NAMALWA (cell line): Measurements from ENCODE around the gene EHHADH.
"Not testable (repeated sequence)": the region's sequence is repeated elsewhere in the genome, so short reads cannot be mapped to it uniquely, and the experiment has no call there.

Experiments
- DNase-seq: peaks from one replicate; pipeline ENCODE4 v3.0.0-alpha.2; 2015; ENCODE audit warnings: low spot score

Gene EHHADH

DNA sequence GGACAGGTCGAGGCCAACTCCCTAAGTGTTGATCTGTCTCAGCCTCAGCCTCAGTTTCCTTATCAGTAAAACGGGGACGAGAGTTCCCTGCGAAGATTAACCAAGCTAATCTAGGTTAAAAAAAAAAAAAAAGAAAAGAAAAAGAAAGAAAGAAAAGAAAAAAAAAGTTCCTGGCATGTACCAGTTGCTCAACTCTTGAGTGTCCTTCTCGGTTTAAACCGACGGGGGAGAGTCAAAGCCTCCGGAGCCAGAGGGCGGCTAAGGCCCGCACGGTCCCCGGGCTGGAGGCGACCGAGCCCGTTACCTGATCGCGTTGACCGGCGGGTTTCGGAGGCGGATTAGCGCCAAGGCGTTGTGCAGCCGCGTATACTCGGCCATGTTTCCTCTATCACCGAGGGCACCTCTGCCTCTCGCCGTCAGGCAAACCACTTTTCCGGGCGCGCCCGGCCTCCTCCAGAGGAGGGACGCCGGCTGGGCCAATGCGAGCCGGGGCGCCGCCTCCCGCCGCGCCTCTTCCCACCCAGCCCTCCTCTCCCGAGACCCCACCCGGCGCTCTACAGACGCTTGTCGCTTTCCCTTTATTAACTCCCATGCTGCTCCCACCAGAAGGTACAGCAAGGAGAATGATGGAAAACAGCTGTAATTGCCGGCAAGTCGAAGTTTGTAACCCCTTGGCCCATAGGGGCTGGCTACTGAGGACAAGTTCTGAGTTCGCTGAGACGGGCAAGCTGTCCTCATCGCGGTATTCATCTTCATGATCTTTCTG, at the start of gene EHHADH:
Gene EHHADH (minus strand): TSS at position 405 of the 766 bp plus-strand sequence. CDS start 27 bp downstream, at position 378.
- DNase-seq: no peak

DNA sequence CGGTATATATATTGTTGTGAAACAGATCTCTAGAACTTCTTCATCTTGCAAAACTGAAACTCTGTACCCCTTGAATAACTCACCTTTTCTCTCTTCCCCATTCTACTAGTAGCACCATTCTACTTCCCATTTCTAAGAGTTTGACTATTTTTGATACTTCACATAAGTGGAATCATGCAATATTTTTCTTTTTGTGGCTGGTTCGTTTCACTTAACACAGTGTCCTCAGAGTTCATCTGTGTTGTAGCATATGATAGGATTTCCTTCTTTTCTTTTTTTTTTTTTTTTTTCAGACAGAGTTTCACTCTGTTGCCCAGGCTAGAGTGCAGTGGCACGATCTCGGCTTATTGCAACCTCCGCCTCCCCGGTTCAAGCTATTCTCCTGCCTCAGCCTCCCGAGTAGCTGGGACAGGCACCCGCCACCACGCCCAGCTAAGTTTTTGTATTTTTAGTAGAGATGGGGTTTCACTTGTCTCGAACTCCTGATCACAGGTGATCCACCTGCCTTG, 46.1 kb upstream of the EHHADH start:
- DNase-seq: peak; percentile 19

DNA sequence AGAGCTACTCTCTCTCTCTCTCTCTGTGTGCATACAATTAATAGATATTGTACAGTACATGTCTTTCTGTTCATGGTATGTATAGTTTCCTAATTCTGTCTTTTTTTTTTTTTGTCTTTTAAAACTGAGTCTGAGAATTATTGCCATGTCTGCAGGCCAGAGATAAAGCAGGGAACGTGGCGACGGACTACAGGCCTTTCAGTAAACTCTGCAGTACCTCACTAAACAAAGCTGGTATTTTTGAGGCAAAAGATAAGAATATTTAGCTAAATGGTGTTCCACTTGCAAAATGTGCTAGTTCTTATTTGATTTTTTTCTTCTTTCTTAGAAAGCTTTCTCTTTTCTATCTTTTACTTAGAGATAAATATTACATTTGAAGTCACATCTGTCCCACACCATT, 44.0 kb upstream of the EHHADH start:
- DNase-seq: no peak

DNA sequence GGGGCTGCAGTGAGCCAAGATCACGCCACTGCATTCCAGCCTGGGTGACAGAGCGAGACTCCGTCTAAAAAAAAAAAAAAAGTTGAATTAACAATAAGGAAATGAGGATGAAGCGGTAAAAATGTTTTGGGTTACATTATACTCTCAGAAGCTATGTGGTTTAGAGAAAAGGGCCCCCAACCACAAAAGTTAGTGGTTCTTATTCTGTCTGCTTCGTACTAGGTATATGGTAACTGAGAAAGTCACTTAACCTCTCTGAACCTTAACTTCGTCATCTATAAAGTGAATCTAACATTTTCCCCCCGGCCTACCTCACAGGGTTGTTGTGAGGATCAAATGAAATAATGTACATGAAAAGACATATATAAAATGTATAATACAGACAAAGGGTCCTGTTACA, 38.4 kb upstream of the EHHADH start:
- no peak for DNase-seq

DNA sequence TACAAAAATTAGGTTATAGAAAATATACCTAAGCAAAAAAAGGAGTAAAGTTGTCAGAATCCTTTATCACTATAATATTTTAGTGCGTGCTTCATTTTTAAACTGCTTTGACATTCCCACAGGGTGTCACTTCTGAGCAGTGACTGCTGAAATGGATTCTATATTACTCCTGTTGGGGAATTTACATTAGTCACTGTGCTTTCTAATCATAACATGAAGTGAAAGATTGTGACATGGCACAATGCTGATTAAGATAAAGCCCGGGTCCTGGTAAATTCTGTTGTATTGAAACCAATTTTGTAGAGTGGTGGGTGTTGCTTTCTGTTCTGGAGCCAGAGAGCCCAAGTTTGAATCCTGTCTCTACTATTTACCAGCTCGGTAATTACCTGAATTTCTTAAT, 36.4 kb upstream of the EHHADH start:
- no peak for DNase-seq

DNA sequence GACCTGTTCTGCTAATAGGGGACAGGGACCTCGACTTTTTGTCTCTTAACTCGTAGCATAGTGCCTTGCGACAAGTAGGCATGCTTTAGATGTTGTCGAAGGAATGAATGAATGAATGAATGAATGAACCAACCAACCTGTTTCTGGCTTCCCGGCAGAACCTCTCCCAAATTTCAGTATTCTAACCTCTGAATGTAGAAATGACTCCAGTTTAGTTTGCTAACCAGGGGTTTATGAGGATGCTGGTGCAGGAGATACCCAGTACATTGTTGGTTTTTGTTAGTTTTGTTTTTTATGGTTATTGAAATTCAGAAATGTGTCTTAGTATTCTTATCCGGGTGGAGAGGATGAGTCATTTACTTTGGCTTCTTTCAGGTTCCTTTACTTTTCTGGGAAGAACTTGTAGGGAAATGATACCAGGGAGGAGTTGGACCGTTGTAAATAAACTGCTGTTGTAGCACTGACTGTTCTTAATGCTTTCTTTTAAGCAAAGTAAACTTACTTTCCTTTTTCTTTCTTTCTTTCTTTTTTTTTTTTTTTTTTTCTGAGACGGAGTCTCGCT, 29.6 kb upstream of the EHHADH start:
- no peak for DNase-seq

DNA sequence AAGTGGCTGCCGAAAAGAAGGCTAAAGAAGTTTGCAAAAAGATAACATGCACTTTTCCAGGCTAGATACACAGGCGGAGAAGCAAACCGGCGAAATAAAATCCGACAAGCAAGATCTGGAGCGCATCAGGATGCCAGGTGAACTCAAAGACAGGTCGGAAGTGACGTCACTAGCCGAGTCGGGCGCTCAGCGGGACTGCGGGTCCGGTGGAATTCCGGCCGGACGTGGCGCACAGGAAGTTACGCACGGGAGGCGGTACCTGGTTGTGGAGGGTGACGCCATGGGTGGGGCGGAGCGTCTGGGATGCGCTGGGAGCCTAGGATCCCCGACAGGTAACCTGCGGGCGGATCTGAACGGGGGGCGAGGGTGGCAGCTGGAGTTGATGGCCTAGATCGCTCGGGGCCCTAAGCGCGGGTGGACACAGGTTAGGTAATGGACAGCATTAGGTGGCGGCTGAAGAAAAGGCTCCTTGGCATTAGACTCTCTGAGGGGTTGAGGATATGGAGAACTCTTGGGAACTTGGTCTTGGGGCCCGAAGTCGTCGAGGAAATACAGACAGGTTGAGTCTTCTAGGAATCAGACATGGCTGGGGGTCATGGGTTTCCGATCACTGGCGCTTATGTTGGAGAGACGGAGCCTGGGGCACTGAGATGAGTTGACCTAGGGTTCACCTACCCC, 29.0 kb upstream of the EHHADH start:
- DNase-seq: peak; percentile 89

DNA sequence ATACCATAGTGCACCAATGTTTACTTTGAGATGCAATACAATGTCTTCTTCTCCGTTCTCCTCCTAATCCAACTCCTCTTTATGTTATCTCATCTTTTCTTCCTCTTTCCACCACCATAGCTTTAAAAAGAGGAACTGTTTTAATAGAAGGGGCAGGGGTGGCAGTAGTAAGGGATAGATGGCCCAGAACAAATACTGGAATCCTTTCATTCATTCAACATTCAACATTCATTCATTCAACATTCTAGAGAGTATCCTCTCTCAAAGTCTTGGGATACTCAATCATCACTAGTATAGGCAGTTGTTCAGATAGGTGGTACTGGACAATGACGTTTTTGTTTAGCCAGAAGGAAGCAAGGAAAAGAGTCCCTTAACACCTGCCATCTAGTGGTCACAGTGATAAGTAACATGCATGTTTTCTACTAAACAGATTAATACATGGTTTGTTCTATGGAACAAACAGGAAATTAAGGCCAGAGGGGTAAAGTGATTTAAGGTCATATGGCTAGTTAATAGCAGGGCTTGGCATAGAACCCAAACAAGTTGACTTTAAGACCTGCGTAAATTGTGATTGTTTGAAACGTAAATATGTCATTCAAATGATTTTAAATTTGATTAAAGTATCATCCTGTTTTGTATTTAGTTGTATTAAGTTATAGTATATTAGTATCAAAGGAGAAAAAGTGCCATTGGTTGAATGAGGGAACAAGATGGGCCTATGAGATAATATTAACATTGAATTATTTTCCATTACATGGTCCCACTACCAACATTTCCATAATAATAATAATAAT, 26.9 kb upstream of the EHHADH start:
- peak; percentile 86 for DNase-seq

DNA sequence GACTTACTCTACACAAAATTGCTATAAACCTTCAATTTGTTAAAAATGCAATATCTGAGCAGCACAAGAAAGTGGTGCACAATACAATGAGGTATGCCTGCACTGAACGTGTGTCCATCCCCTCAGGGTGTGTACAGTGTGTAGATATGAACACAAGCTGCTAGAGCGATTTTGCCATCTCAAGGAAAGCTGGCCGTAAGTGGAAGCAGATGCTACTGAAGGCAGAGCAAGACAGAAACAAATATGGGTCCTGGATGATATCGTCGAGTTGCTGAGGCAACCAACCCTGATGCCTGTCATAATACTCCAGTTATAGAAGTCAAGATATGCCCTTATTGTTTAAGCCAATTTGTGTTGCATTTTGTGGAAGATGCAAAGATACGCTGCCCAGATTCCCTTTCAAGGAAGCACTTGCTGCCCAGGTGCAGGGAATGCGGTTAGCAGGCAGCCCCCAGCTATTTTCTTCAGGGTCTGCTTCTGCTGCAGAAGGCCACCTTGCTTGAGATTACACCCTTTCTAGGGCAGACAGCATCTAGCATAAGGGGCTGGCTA, 25.8 kb upstream of the EHHADH start:
- DNase-seq: no peak

DNA sequence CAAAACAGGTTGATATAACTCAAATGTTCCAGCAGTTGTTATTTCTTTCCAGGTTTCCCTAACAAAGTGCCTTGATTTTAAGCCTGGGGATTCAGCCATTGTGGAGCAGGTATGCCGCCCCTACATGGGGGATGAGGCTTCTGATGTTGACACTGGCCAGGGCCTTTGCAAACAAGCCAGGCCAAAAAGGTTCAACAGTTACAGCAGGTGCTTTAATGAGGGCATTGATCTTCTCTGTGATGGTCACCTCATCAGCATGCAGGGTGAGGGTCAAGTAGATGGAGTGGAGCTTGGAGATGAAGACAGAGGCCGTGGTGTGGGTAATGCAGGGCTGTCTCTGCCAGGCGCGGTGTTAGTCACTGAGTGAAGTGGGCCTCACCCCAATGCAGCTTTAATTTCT, 22.6 kb upstream of the EHHADH start:
- no peak for DNase-seq

DNA sequence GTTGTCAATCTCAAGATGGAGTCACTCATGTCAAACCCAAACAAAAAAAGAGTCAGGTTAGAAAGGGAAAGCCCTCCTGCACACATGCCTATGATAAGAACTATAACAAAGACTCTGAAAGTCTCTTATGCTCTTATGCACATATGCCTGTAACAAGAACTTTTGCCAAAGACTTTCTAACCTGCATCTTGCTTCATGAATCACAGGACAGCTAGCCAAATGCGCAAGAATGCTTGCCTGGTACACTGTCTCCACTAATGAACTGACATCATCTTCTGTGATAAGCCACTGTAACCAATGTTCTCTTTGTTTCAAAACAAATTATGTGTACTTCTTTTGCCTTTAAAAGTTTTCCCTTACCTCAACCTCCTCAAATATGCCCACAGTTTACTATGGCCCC, 18.2 kb upstream of the EHHADH start:
- DNase-seq: no peak

DNA sequence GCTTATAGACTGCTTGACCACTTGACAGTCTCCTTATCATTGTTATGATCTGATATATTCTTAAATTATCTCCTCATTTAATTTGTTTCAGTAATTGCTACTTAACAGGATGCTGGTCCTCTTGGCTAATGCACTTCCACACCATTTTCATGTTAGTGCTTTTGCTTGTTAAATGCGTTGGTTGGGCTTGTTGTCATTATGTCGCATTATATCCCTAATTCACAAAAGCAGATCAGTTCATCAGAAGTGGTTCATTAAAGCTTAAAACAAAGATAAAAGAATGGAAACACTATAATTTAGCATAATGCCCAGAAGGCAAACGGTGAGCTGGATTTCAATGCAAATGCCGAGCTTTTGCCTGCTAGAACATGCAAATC, 17.1 kb upstream of the EHHADH start:
- no peak for DNase-seq

DNA sequence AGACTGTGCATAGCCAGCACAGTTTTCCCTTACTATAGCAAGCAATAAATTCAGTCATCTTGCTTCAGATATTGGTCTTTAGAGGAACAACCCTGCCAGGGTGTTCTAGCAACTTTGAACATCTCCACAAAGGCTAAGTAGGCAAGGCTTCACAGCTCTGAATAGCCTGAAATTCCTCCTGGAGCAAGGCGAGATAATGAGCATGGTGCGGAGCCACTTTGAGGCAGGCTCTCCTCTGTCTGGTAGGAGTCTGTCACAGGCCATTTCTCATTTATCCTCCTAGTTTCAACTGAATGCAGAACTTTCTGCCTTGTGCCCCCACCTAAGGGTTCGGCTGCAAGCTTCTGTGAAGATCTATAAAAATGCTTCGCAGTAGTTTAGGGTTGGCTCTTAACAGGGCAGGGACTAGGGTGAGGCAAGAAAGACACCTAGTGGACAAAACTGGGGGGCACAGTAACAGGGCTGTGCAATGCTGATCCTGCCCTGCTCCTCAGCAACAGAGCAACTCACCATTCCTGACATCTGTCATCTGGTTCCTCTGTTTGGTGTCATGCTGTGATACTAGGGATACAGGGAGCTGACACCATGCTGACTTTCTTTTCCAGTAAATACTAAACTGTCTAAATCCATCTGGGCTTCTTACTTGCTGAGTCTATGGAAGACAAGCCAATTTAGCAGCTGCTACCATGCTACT, 16.6 kb upstream of the EHHADH start:
- peak; percentile 42 for DNase-seq

DNA sequence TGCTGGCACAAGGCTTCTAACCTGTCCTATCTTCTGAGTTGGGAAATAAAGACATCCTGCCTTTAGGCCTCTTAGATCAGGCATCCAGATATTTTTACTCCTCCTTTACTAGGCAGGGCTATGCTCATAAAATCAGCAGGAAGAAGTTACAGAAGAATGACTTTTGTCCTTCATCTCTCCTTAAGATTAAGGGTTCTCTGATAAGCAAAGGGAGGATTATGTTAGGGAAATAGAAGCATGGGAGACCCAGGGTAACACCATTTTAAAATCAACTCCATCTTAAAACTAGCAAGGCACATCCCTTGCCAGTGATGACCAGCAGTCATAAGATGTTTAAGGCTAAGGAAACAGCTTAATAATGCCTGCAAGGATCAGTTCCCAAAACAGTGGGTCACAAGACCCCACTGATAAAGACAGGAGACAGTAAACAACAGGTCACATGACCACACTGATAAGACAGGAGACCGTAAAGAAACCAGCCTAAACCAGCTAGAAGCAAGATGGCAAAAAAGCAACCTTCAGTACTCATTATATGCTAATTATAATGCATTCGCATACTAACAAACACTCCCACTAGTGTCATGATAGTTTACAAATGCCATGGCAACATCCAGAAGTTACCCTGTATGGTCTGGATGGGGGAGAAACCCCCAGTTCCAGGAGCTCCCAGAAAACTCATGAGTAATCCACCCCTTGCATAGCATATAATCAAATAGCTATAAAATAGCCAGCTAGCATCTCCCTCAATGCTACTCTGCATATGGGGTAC, 14.5 kb upstream of the EHHADH start:
- DNase-seq: no peak

DNA sequence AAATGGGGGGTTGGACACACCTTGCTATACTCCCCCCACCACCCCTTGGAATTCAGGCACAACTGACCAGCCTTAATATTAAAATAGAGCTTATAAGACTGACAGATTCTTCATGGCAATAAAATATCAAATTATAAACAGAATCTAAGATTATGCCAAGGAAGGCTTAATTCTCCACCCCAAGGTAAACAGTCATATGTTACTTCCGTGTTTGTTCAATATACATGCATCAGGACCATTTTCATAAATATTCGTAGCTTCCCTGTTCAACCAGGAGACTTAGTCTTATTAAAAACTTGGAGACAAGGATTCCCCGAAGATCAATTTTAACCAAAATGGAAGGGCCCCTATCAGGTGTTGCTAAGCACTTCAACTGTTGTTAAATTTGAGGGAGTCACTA, 13.3 kb upstream of the EHHADH start:
- no peak for DNase-seq

DNA sequence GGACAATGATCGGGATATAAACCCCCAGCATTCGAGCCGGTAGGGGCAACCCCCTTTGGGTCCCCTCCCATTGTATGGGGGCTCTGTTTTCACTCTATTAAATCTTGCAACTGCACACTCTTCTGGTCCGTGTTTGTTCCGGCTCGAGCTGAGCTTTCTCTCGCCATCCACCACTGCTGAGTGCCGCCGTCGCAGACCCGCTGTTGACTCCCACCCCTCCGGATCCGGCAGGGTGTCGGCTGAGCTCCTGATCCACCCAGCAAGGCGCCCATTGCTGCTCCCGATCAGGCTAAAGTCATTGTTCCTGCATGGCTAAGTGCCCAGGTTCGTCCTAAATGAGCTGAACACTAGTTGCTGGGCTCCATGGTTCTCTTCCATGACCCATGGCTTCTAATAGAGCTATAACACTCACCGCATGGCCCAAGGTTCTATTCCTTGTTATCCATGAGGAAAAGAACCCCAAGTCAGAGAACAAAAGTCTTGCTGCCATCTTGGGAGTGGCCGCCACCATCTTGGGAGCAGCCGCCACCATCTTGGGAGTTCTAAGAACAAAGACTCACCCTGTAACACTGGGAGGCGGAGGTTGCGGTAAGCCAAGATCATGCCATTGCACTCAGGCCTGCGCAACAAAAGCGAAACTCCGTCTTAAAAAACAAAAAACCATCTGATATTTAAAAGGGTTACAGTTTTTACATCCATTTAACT, 11.2 kb upstream of the EHHADH start:
- DNase-seq: no peak

DNA sequence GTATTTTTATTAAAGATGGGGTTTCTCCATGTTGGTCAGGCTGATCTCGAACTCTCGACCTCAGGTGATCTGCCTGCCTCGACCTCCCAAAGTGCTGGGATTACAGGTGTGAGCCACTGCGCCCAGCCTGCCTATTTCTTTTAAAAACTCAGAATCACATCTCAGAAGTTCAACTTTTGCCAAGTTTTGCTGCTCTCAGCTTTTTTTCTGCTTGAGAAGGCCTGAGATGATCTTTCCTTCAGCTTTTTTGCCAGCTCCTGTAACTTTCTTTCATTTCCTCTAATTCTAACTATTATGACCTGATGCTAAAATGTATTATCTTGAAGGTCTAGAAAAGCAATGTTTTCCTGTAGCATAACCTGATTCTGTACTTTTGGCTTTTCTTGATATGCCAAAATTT, 9.6 kb upstream of the EHHADH start:
- no peak for DNase-seq

DNA sequence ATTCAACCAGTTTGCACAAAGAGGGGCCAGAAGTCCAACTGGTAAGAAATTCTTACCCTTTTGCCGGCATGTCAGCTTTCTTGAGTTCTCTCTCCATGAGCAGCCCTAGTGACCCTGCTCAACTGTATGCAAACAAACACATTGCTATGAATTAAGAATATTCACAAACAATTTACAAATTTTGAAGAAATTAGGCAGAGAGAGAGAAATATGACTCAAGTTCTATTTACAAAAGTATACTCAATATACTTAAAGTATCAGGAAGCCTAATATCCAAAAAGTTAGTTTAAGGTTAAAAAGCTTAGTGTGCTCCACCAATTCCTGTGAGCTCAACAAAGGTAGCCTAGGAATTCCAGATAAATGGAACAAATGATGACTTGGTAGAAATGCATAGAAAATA, 3.5 kb upstream of the EHHADH start:
- DNase-seq: no peak

DNA sequence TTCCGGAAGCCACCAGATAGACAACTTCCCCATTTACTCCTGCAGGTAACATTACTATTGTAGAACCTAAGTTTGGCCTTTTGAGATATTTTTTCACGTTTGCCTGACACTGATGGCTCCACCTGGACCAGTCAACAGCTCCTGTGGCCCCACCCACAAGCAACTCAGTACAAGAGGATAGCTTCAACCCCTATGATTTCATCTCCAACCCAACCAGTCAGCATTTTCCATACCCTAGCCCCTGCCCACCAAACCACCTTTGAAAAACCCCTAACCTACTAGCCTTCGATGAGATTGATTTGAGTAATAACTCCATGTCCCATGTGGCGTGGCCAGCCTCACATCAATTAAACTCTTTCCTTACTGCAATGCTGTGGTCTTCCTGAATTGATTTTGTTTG, 950 bp upstream of the EHHADH start:
- no peak for DNase-seq

DNA sequence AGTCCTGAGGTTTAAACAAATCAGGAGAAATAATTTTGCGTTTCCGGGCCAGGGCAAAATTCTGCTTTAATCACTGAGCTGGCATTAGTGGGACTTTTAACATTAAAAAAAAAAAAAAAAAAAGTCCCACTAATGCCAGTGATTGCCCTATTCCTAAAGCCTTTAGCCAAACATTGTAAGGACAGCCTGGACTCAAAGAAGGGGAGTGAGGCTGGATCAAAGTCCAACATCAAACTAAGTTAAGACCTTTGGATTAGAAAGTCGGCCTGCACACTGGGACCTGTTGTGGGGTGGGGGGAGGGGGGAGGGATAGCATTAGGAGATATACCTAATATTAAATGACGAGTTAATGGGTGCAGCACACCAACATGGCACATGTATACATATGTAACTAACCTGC, 716 bp downstream of the EHHADH start:
- not testable (repeated sequence) for DNase-seq
